Measurements from ENCODE around the gene MMADHC. TPM values are rescaled to one million over a fixed set of nuclear protein-coding genes. Genes with fewer than 3 reads are reported as not detected.

MMADHC gene
- total and polyA plus RNA-seq, 4 donors = 67.8 to 97.5 (median 88.0) TPM

DNA sequence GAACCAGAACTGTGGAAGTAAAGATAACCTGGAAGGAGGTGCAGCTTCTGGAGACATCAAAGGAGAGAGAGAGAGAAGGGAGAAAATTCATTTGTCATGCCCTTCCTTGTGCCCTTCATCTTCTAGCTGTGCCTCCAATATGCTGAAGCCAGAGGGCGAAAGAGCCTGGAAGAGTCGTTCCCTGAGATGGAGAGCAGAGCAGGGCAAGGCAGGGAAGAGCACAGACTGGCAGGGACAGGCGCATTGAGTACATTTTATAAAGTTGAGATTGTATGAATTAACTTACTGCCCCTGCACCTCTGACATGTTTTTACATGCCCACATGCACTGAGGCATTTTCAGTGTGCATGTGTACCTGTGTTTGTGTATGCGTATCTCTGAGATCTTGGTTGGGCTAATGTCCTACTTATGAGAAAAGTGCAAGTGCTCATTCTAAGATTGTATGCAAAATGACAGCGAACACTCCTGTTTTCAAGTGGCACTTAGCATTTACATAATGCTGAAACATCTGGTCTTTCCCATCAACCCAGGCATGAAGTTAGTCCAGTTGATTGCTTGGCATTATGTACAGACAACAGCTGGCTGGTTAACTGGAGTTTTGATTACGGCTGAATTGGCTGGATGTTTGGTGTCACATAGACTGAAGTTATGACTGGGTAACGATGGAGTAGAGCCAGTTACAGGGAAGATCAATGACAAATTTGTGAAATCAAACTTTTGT is 23.7 kb upstream of the MMADHC start:
- WGBS = 84% methylated on average over 7 of the region's 7 CpGs
- H3K9ac ChIP-seq (ENCODE audit: low read depth in 1 of 2, low read length in 2 of 2) = no peak overlapping the region
- no peaks in the 10 kb centered on the region for H3K4me1 ChIP-seq (ENCODE audit: control insufficient read depth in 4 of 4, insufficient read depth in 4 of 4, low read length in 3 of 4)
- H3K4me3 ChIP-seq (ENCODE audit: low read depth in 1 of 3, low read length in 3 of 3) = no peak overlapping the region
- no peak for TF ChIP-seq SP1 (IDR thresholded peaks at IDR 0.05)
- TF ChIP-seq, protein P1, sequence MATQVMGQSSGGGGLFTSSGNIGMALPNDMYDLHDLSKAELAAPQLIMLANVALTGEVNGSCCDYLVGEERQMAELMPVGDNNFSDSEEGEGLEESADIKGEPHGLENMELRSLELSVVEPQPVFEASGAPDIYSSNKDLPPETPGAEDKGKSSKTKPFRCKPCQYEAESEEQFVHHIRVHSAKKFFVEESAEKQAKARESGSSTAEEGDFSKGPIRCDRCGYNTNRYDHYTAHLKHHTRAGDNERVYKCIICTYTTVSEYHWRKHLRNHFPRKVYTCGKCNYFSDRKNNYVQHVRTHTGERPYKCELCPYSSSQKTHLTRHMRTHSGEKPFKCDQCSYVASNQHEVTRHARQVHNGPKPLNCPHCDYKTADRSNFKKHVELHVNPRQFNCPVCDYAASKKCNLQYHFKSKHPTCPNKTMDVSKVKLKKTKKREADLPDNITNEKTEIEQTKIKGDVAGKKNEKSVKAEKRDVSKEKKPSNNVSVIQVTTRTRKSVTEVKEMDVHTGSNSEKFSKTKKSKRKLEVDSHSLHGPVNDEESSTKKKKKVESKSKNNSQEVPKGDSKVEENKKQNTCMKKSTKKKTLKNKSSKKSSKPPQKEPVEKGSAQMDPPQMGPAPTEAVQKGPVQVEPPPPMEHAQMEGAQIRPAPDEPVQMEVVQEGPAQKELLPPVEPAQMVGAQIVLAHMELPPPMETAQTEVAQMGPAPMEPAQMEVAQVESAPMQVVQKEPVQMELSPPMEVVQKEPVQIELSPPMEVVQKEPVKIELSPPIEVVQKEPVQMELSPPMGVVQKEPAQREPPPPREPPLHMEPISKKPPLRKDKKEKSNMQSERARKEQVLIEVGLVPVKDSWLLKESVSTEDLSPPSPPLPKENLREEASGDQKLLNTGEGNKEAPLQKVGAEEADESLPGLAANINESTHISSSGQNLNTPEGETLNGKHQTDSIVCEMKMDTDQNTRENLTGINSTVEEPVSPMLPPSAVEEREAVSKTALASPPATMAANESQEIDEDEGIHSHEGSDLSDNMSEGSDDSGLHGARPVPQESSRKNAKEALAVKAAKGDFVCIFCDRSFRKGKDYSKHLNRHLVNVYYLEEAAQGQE (IDR thresholded peaks at IDR 0.05) = no peak
- TF ChIP-seq RAD21 (IDR thresholded peaks at IDR 0.05) = peak in 1 of 2 donors; percentile 49
- no peaks in the 10 kb centered on the region for H3K9me3 ChIP-seq (ENCODE audit: control insufficient read depth in 4 of 4, low read length in 3 of 4)
- DNase-seq (ENCODE audit: low spot score) = no peak
- no peaks in the 10 kb centered on the region for H3K27me3 ChIP-seq (ENCODE audit: control insufficient read depth in 4 of 4, insufficient read depth in 4 of 4, low read length in 3 of 4)
- peaks cover 0 to 5% (median 0%) of the 10 kb centered on the region in 4 donors for H3K36me3 ChIP-seq (ENCODE audit: control insufficient read depth in 4 of 4, insufficient read depth in 3 of 4, low read depth in 1 of 4, low read length in 3 of 4)
- H3K27ac ChIP-seq (ENCODE audit: low read depth in 1 of 2, low read length in 2 of 2) = no peak overlapping the region

DNA sequence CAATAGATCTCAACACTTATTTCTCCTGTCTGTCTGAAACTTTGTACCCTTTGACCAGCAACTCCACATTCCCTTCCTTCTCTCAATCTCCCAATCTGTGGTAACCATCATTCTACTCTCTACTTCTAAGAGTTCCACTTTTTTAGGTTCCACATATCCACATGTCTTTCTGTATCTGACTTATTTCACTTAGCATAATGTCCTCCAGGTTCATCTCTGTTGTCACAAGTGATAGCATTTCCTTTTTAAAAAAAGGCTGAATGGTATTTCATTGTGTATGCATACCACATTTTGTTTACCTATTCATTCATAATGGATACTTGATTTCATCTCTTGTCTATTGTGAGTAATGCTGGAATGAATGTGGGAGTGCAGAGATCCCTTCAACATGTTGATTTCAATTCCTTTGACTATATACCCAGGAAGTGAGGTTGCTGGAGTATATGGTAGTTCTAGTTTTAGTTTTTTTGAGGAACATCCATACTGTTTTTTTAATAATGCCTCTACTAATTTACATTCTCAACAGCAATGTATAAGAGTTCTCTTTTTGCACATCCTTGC is 18.8 kb upstream of the MMADHC start:
- Histone ChIP-seq H3K4me3 (ENCODE audit: low read depth in 1 of 3, low read length in 3 of 3) (no peak overlapping the region), H3K27me3 (ENCODE audit: control insufficient read depth in 4 of 4, insufficient read depth in 4 of 4, low read length in 3 of 4) (no peaks in the 10 kb centered on the region), H3K9ac (ENCODE audit: low read depth in 1 of 2, low read length in 2 of 2) (no peak overlapping the region), H3K9me3 (ENCODE audit: control insufficient read depth in 4 of 4, low read length in 3 of 4) (no peaks in the 10 kb centered on the region), H3K27ac (ENCODE audit: low read depth in 1 of 2, low read length in 2 of 2) (no peak overlapping the region), H3K36me3 (ENCODE audit: control insufficient read depth in 4 of 4, insufficient read depth in 3 of 4, low read depth in 1 of 4, low read length in 3 of 4) (peaks cover 0 to 5% (median 0%) of the 10 kb centered on the region in 4 donors), H3K4me1 (ENCODE audit: control insufficient read depth in 4 of 4, insufficient read depth in 4 of 4, low read length in 3 of 4) (no peaks in the 10 kb centered on the region)
- TF ChIP-seq HNF4G (IDR thresholded peaks at IDR 0.05) = no peak
- TF ChIP-seq, protein P1 (IDR thresholded peaks at IDR 0.05) = no peak
- TF ChIP-seq EGR1 (IDR thresholded peaks at IDR 0.05; ENCODE audit: low read depth in 2 of 2) = no peak
- TF ChIP-seq HNF4A (conservative IDR thresholded peaks at IDR 0.05) = no peak
- TF ChIP-seq NR2F2 (IDR thresholded peaks at IDR 0.05) = no peak
- no peak for DNase-seq (ENCODE audit: low spot score)

DNA sequence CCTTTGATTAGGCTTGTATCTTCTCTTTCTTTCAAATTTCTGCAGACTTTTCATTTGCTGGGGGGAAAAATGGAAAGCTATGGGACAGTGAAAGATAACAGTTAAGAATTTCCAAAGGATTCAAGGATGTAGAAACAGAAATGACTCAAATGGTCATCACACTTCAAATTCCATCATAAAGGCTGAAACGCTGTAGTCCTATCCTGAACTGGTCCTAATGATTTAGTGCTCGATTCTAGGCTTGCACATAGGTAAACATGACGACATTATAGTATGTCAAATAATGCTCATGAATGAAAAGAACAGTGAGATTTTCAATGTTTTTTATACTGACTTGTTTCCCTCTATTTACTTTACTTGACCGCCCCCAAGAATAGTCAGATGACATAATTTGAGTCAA is 15.7 kb upstream of the MMADHC start:
- 95% methylated on average over 4 of the region's 4 CpGs for WGBS
- TF ChIP-seq, protein P2, sequence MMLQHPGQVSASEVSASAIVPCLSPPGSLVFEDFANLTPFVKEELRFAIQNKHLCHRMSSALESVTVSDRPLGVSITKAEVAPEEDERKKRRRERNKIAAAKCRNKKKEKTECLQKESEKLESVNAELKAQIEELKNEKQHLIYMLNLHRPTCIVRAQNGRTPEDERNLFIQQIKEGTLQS (IDR thresholded peaks at IDR 0.05) = no peak
- Histone ChIP-seq H3K27me3 (ENCODE audit: control insufficient read depth in 4 of 4, insufficient read depth in 4 of 4, low read length in 3 of 4) (no peaks in the 10 kb centered on the region), H3K9ac (ENCODE audit: low read depth in 1 of 2, low read length in 2 of 2) (no peak overlapping the region), H3K9me3 (ENCODE audit: control insufficient read depth in 4 of 4, low read length in 3 of 4) (no peaks in the 10 kb centered on the region), H3K4me3 (ENCODE audit: low read depth in 1 of 3, low read length in 3 of 3) (no peak overlapping the region), H3K36me3 (ENCODE audit: control insufficient read depth in 4 of 4, insufficient read depth in 3 of 4, low read depth in 1 of 4, low read length in 3 of 4) (peaks cover 0 to 5% (median 0%) of the 10 kb centered on the region in 4 donors), H3K4me1 (ENCODE audit: control insufficient read depth in 4 of 4, insufficient read depth in 4 of 4, low read length in 3 of 4) (no peaks in the 10 kb centered on the region), H3K27ac (ENCODE audit: low read depth in 1 of 2, low read length in 2 of 2) (no peak overlapping the region)
- no peak for DNase-seq (ENCODE audit: low spot score)

All from liver (tissue), 9 donors.